ENCODE data around the gene SLC16A8. TPM values are rescaled to one million over a fixed set of nuclear protein-coding genes. Genes with fewer than 3 reads are reported as not detected.

Gene SLC16A8
- total and polyA plus RNA-seq, 2 of the 13 experiments (the other 11 are each of a cell fraction or from before 2014, with no cell fraction given): not detected

DNA sequence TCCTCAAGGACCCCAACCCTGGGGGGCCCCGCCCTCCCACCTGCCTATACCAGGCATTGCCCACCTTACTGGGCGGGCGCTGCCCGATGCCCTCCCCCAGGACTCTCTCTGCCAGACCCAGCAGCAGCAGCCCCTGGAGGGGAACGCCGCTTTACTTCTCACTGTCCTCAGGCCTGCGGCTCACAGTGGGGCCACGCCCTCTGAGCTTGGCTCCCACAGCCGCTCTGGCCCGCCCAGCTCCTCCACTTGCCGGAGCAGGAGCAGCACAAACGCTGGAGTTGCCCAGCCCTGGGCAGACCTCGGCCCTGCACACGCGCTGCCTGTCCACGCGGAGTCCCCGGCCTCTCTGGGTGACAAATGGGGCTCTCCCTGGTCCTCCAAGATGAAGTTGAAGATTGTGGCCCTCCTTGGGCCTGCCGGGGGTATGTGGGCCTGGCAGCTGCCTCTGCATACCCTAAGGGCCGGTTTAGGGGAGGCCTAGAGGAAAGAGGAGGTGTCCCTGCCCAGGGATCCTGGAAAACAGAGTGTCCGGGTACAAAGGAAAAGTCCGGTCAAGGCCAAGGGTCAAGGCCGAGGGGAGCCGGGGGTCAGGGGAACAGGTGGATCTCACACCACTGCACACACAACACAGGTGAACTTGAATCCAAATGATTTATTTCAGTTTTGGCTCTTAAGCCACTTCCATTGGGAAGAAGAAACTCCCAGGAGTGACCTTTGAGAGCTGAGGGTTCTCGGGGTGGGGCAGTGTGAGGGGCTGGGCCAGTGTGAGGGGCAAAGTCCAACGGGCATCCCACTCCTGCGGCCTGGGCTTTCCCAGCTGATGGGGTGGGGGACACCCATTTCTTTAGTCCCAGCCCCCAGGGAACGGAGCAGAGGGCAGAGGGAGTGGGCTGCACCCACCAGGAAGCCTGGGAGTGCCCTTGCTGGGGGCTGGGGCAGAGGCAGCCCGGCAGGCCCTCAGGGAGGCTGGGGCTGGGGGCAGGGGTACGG lies 27.2 kb upstream of the SLC16A8 start (continued):
- TF ChIP-seq, protein P1, sequence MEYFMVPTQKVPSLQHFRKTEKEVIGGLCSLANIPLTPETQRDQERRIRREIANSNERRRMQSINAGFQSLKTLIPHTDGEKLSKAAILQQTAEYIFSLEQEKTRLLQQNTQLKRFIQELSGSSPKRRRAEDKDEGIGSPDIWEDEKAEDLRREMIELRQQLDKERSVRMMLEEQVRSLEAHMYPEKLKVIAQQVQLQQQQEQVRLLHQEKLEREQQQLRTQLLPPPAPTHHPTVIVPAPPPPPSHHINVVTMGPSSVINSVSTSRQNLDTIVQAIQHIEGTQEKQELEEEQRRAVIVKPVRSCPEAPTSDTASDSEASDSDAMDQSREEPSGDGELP (IDR thresholded peaks at IDR 0.05; ENCODE audit: borderline replicate concordance, low read depth): peak; percentile 54; the same call in 1 of the 2 replicates
- TF ChIP-seq ZBTB4 (CRISPR knock-in tag; IDR thresholded peaks at IDR 0.05; ENCODE audit: borderline replicate concordance) (0 out of 2 replicates have a peak, but pooled peaks have one; percentile 16), NR2F2 (IDR thresholded peaks at IDR 0.05; ENCODE audit: borderline replicate concordance, low read depth) (peak; percentile 51; the same call in 1 of the 2 replicates), SKIL (CRISPR knock-in tag; IDR thresholded peaks at IDR 0.05; ENCODE audit: borderline replicate concordance) (0 out of 2 replicates have a peak, but pooled peaks have one; percentile 7), AGO2 (optimal IDR thresholded peaks at IDR 0.05; ENCODE audit: low read depth, low read length) (peak; percentile 1), EEA1 (CRISPR knock-in tag; IDR thresholded peaks at IDR 0.05; ENCODE audit: borderline replicate concordance) (no peak), CCDC6 (CRISPR knock-in tag; IDR thresholded peaks at IDR 0.05) (no peak), ATF7 (IDR thresholded peaks at IDR 0.05) (no peak), ATF7 (CRISPR knock-in tag; IDR thresholded peaks at IDR 0.05) (0 out of 2 replicates have a peak, but pooled peaks have one; percentile 1), ZNF605 (CRISPR knock-in tag; IDR thresholded peaks at IDR 0.05) (no peak), SNRNP70 (IDR thresholded peaks at IDR 0.05; ENCODE audit: low read depth, low read length) (no peak), NR2F6 (IDR thresholded peaks at IDR 0.05) (peak; percentile 76), NR2F6 (CRISPR knock-in tag; IDR thresholded peaks at IDR 0.05) (peak; percentile 64; the same call in 1 of the 2 replicates)
- TF ChIP-seq, protein P2, sequence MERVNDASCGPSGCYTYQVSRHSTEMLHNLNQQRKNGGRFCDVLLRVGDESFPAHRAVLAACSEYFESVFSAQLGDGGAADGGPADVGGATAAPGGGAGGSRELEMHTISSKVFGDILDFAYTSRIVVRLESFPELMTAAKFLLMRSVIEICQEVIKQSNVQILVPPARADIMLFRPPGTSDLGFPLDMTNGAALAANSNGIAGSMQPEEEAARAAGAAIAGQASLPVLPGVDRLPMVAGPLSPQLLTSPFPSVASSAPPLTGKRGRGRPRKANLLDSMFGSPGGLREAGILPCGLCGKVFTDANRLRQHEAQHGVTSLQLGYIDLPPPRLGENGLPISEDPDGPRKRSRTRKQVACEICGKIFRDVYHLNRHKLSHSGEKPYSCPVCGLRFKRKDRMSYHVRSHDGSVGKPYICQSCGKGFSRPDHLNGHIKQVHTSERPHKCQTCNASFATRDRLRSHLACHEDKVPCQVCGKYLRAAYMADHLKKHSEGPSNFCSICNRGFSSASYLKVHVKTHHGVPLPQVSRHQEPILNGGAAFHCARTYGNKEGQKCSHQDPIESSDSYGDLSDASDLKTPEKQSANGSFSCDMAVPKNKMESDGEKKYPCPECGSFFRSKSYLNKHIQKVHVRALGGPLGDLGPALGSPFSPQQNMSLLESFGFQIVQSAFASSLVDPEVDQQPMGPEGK (CRISPR knock-in tag; IDR thresholded peaks at IDR 0.05): peak; percentile 82
- TF ChIP-seq, protein P3, sequence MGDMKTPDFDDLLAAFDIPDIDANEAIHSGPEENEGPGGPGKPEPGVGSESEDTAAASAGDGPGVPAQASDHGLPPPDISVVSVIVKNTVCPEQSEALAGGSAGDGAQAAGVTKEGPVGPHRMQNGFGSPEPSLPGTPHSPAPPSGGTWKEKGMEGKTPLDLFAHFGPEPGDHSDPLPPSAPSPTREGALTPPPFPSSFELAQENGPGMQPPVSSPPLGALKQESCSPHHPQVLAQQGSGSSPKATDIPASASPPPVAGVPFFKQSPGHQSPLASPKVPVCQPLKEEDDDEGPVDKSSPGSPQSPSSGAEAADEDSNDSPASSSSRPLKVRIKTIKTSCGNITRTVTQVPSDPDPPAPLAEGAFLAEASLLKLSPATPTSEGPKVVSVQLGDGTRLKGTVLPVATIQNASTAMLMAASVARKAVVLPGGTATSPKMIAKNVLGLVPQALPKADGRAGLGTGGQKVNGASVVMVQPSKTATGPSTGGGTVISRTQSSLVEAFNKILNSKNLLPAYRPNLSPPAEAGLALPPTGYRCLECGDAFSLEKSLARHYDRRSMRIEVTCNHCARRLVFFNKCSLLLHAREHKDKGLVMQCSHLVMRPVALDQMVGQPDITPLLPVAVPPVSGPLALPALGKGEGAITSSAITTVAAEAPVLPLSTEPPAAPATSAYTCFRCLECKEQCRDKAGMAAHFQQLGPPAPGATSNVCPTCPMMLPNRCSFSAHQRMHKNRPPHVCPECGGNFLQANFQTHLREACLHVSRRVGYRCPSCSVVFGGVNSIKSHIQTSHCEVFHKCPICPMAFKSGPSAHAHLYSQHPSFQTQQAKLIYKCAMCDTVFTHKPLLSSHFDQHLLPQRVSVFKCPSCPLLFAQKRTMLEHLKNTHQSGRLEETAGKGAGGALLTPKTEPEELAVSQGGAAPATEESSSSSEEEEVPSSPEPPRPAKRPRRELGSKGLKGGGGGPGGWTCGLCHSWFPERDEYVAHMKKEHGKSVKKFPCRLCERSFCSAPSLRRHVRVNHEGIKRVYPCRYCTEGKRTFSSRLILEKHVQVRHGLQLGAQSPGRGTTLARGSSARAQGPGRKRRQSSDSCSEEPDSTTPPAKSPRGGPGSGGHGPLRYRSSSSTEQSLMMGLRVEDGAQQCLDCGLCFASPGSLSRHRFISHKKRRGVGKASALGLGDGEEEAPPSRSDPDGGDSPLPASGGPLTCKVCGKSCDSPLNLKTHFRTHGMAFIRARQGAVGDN (CRISPR knock-in tag; IDR thresholded peaks at IDR 0.05): peak; percentile 62
